Urothelium cell line (cell line): ENCODE data around the gene METRN.

ENCODE experiments used
- DNase-seq: peaks from one replicate; pipeline ENCODE4 v3.0.0; 2011; ENCODE audit warnings: low spot score, mixed read lengths
- FAIRE-seq: peaks from 2 replicates; lab custom pipeline; 2011; peaks lifted over from hg19 to GRCh38; lab: Jason Lieb, UNC

The METRN gene

GRCh38 chr16:721765-722540 is 7.0 kb downstream of the METRN start:
- DNase-seq (no peak), FAIRE-seq (peak; percentile 17)

- no peak for FAIRE-seq
- no peak for DNase-seq
Measured at GRCh38 chr16:722835-723633, 8.1 kb downstream of the METRN start.

- FAIRE-seq (no peak), DNase-seq (no peak)
Measured at GRCh38 chr16:723695-724094, 8.8 kb downstream of the METRN start.

GRCh38 chr16:724188-725040 is 9.5 kb downstream of the METRN start:
- FAIRE-seq (no peak), DNase-seq (no peak)

- FAIRE-seq, result no peak
- no peak for DNase-seq
Measured at GRCh38 chr16:725041-725376, 10.1 kb downstream of the METRN start.

GRCh38 chr16:725463-726187 is 10.7 kb downstream of the METRN start:
- DNase-seq, result no peak
- no peak for FAIRE-seq

GRCh38 chr16:726188-726437 is 11.2 kb downstream of the METRN start:
- DNase-seq, result no peak
- FAIRE-seq, result no peak

GRCh38 chr16:726438-727290 is 11.7 kb downstream of the METRN start, which contains the start of the genes CCDC78 and HAGHL:
Gene CCDC78, minus strand, starts transcription at chr16:726443. Its CDS starts 76 bp downstream, at chr16:726367.
Gene HAGHL, plus strand, starts transcription at chr16:727106. Its CDS starts 404 bp downstream, at chr16:727510.
- FAIRE-seq (peak; percentile 17), DNase-seq (peak; percentile 78)

GRCh38 chr16:727291-727977 is 12.5 kb downstream of the METRN start:
- FAIRE-seq (peak; percentile 5), DNase-seq (no peak)

GRCh38 chr16:728131-728889 is 13.4 kb downstream of the METRN start:
- peak; percentile 88 for DNase-seq
- peak; percentile 85 for FAIRE-seq

- FAIRE-seq, result no peak
- no peak for DNase-seq
Measured at GRCh38 chr16:728890-729744, 14.2 kb downstream of the METRN start.

GRCh38 chr16:729768-730665 is 15.1 kb downstream of the METRN start:
- FAIRE-seq, result no peak

GRCh38 chr16:730666-731509 is 16.0 kb downstream of the METRN start:
- no peak for DNase-seq
- FAIRE-seq, result no peak

More at GRCh38 chr16:729768-730665, 15.1 kb downstream of the METRN start:
- DNase-seq, result no peak

- FAIRE-seq, result no peak
Measured at GRCh38 chr16:732332-732731, 17.4 kb downstream of the METRN start.

GRCh38 chr16:732936-733335 is 18.0 kb downstream of the METRN start:
- no peak for DNase-seq
- no peak for FAIRE-seq

More at GRCh38 chr16:732332-732731, 17.4 kb downstream of the METRN start:
- DNase-seq, result no peak
